NB4 (cell line): Measurements from ENCODE around the gene PCSK6.

Source experiments
- DNase-seq: peaks from one replicate; pipeline ENCODE4 v3.0.0; 2010; ENCODE audit warnings: low read depth
- H3K4me3 ChIP-seq: one replicate; pipeline ENCODE4 v1.5.1; 2011; ENCODE audit warnings: mild to moderate bottlenecking, low read depth, low read length, moderate library complexity
- MYC ChIP-seq: IDR thresholded peaks from 2 replicates; pipeline ENCODE4 v1.6.1; 2011; ENCODE audit warnings: low read depth, low read length
- POLR2A ChIP-seq: IDR thresholded peaks from 2 replicates; pipeline ENCODE4 v1.6.1; 2011; ENCODE audit warnings: mild to moderate bottlenecking; ENCODE audit not compliant: insufficient read length; ENCODE audit errors: extremely low read depth
- TF ChIP-seq, protein P1 (sequence below): IDR thresholded peaks from one replicate; pipeline ENCODE4 v1.5.1; 2012; ENCODE audit warnings: low read depth, low read length
- TF ChIP-seq, protein P2 (sequence below): IDR thresholded peaks from 2 replicates; pipeline ENCODE4 v1.6.1; 2011; ENCODE audit warnings: low read depth, low read length

Gene PCSK6

DNA sequence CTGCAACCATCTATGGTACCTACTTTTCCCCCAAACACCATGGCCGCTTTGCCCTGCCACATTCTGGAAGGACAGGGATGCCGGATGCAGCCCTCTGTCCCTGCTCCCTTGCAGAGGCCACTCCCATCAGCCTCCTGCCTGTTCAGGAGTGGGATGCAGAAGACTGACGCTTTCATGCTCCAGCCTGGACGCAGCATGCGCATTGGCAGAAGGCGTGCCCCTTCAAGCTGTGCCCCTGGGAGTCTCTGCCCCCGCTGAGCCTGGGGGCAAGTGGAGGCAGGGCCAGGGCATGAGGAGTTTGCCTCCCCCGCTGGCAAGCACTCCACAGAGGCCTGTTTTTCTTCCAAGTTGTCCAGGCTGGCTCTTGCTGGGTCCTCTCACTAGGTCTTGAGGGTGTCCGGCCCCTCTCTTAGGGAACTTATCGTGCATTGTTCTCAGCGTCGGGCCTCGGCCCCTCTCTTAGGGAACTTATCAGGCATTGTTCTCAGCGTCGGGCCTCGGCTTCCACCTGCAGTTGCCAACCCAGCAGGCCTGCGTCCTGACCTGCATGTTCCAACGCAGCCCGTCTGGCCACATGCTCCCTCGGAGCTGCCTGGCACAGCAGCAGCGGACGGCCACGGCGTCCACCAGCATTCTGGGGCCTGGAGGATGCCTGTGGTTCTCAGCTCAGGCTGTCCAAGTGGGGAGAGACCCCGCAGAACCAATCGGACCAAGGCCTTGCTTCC lies 179.9 kb downstream of the PCSK6 start:
- no peak overlapping the region for H3K4me3 ChIP-seq
- TF ChIP-seq, protein P1, sequence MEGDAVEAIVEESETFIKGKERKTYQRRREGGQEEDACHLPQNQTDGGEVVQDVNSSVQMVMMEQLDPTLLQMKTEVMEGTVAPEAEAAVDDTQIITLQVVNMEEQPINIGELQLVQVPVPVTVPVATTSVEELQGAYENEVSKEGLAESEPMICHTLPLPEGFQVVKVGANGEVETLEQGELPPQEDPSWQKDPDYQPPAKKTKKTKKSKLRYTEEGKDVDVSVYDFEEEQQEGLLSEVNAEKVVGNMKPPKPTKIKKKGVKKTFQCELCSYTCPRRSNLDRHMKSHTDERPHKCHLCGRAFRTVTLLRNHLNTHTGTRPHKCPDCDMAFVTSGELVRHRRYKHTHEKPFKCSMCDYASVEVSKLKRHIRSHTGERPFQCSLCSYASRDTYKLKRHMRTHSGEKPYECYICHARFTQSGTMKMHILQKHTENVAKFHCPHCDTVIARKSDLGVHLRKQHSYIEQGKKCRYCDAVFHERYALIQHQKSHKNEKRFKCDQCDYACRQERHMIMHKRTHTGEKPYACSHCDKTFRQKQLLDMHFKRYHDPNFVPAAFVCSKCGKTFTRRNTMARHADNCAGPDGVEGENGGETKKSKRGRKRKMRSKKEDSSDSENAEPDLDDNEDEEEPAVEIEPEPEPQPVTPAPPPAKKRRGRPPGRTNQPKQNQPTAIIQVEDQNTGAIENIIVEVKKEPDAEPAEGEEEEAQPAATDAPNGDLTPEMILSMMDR: no peak
- TF ChIP-seq POLR2A (no peak), MYC (no peak)
- TF ChIP-seq, protein P2, sequence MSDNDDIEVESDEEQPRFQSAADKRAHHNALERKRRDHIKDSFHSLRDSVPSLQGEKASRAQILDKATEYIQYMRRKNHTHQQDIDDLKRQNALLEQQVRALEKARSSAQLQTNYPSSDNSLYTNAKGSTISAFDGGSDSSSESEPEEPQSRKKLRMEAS: no peak
- DNase-seq: no peak

DNA sequence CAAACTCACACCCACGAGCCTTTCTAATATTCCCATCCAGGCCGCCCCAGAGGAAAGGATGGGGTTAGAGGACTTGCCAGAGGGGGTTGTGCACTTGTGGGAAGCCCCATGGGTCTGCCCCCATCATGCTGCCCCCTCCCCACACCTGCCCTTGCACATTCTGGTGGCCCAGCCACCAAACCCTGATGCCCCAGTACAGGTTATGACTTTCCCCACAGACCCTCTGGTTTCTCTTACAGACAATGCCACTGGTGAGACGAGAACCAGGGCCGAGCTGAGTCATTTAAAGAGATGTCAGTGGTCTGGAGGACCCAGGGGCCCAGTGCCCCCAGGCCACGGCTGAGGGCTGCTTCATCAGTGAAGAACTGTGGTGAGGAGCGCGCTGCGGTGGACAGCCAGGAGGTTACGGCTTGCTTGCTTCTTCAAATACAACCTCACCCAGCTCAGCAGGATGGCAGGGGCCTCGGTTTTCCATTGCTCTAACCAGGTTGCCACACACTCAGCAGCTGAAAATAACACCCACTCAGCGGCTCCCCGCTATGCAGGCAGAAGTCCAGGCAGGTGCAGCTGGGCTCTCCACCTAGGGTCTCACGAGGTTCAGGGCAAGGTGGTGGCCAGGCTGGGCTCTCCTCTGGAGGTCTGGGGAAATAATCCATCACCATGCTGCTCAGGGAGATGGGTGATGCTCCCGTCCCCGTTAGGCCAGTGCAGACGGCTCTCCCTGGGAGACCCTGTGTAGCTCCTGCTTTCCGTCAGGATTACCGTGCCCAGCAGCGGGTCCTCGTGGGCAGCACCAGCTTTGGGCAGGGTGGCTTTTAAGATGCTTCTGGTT lies 180.7 kb downstream of the PCSK6 start:
- H3K4me3 ChIP-seq: no peak overlapping the region
- no peak for DNase-seq
- TF ChIP-seq POLR2A: no peak
- TF ChIP-seq, protein P1: no peak
- no peak for TF ChIP-seq MYC
- TF ChIP-seq, protein P2: no peak

DNA sequence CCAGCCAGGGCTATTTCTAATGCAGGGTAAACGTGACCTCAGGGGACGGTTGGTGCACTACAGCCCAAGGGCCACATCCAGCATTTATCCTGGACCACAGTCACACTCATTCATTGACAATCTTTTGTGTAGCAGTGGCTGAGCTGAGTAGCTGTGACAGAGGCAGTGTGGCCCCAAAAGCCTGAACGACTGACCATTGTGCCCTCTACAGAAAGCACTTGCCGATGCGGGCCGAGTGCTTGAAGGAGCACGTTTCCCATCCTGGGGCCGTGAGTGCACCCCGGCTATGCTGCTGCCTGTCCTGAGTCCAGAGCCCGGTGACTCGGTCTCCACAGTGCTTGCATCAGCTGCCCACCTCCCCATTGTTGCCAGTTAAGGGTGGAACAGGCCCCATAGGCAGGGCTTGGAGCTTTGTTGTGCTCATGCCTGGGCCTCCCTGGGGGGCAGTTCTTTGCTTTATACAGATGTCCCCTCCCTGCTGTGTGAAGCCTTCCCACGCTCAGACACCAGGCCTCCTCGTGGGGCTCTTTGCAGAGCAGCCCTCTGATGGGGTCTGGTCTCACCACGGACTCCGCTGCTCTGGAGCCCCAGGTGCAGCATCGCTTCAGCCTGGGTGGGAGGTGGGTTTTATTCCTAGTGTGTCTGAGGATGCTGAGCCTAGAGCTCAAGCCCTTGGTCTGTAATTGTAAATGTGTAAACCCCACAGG lies 181.5 kb downstream of the PCSK6 start:
- TF ChIP-seq, protein P1: no peak
- TF ChIP-seq, protein P2: no peak
- TF ChIP-seq MYC (no peak), POLR2A (no peak)
- no peak for DNase-seq
- H3K4me3 ChIP-seq: no peak overlapping the region

DNA sequence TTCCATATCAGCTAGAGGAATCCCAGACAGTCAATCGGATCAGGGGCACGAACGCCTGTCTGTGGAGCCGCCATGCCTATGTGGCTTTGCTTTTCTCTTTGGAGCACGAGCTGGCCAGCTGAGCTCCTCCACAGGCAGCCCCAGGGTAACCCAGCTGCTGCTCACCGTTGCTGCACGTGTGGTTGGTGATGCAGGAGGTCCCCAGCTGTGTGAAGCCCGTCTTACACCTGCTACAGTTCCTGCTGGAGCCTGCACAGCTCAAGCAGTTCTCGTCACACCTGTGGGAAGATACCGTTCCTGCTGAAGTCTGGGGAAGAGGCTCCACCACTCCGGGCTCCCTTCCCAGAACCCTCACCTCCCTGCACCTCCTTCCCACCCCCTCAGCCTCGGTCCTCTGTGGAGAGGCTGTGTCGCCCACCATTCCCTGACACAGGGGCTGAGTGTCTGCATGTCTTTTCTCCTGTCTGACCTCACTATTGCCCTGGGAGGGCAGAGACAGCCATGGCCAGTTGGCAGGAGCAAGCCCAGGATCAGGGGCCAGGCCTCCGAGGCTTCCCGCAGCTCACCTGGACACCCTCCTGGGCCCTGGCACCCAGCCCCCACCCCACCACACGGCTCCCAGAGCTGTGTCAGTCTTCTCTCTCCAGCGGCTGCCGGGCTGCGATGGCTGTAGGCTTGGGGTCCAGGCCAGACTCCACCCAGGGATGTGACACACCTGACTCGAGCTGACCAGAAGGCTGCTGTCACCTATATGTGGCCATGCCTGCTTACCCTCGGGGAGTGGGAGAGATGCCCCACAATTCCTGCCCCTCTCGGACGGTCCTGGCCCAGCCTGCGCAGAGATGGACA lies 182.2 kb downstream of the PCSK6 start:
- DNase-seq: no peak
- H3K4me3 ChIP-seq: no peak overlapping the region
- TF ChIP-seq, protein P1: no peak
- TF ChIP-seq MYC (no peak), POLR2A (no peak)
- TF ChIP-seq, protein P2: no peak

DNA sequence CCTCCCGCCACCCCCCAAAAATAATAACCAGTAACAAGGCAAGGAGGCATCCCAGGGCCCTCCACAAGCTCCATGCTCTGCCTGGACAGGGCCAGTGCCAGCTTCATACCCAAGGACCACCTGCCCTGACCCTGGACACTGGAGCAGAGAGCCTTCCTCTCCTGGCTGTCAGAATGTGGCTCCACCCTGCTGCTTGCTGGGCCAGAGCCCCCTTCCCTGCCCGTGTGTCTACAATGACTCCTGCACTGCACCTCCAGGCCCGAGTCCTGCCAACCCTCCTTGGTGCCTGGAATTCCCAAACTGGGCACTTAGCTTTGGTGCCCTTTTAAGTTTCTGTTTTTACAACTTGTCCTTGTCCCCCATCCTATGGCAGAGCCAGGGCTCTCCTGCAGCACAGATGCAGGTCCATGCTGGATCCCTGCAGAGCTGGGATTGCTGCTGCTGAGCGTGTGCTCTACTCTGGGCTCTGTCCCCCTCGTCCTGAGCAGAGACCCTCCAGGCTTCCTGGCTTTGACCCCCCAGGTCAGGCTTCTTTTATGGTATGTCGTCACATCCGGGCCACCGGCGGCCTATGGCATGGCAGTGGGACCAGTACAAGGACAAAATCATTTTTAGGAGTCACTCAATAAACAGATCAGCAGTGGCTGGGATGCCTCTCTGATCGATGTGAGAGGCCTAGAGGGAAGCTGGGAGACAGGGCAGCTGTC lies 183.0 kb downstream of the PCSK6 start:
- no peak for DNase-seq
- TF ChIP-seq, protein P2: no peak
- TF ChIP-seq, protein P1: no peak
- TF ChIP-seq MYC (no peak), POLR2A (no peak)
- no peak overlapping the region for H3K4me3 ChIP-seq
